HG02970 (cell line): ENCODE results near the gene GNG4.

Experiments used
- ATAC-seq: cut with Tn5 transposase; IDR thresholded peaks from one replicate; pipeline ENCODE4 v1.9.1; 2021; ENCODE audit warnings: mild to moderate bottlenecking, moderate library complexity, moderate number of reproducible peaks; ENCODE audit not compliant: unreplicated experiment, low FRiP score

Gene GNG4

DNA sequence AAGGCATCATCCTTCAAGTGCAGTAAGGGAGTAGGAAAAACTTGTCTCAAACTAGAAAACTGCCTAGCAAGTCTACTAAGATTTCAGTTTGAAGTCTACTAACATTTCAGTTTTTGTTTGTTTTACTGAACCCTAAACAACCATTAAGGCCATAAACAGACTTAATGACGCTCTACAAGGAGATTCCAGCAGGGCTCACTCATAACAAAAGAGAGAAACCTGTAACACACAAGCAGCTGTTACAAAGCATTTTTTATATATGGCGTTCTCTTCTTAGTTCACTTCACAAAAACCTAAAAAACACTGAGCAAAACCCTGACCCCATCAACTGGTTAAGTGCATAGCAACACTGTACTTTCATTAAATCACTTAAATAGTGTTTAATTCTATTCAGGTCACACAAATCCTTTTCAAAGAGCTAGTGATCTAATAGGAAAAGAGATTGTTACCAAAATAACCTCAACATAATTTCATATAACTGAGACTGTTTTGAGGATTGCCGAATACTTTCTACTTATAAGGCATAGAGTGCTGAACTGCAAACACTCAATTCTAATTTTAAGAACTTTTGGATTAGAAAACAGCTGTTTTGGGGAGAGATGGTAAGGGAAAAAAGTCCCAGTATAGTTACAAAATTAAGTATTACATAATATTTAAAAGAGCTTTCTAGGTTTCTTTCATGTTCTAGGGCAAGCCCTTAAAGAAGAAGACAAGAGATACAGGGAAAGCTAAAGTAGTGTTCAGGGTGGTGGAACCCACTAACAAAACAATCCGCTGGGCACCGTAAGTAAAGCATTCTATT is 146.8 kb downstream of the GNG4 start:
- no peak for ATAC-seq

DNA sequence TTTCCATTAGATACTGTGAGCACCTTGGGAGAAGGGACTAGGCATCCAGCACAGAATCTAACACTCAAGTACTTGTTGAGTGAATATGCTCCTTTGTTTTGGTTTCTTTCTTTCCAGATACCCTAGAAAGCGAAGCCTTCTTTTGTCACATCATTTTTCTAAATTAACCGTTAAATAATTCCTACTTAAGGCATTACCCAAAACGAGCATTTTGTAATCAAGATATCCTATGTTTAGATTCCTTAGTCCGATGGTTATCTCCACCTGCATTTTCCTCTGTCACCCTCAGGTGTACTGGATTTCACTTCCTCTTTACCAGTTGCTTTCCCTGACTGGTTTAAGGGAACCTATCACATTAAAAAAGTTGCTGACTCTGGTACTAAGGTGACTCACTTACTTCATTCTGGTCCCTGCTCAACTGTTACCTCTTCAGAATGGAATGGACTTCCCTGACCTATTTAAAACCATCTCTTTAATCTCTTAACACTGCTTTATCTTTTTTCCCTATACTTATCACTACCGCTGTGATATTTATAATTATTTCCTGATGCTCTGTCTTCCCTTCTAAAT is 148.5 kb downstream of the GNG4 start:
- ATAC-seq, result no peak
